Urothelium cell line (cell line): Measurements from ENCODE around the gene OXLD1.
"Not testable (repeated sequence)": the region's sequence is repeated elsewhere in the genome, so short reads cannot be mapped to it uniquely, and the experiment has no call there.

Experiments
- DNase-seq: peaks from one replicate; pipeline ENCODE4 v3.0.0; 2011; ENCODE audit warnings: low spot score, mixed read lengths
- FAIRE-seq: peaks from 2 replicates; lab custom pipeline; 2011; peaks lifted over from hg19 to GRCh38; lab: Jason Lieb, UNC

The OXLD1 gene

DNA sequence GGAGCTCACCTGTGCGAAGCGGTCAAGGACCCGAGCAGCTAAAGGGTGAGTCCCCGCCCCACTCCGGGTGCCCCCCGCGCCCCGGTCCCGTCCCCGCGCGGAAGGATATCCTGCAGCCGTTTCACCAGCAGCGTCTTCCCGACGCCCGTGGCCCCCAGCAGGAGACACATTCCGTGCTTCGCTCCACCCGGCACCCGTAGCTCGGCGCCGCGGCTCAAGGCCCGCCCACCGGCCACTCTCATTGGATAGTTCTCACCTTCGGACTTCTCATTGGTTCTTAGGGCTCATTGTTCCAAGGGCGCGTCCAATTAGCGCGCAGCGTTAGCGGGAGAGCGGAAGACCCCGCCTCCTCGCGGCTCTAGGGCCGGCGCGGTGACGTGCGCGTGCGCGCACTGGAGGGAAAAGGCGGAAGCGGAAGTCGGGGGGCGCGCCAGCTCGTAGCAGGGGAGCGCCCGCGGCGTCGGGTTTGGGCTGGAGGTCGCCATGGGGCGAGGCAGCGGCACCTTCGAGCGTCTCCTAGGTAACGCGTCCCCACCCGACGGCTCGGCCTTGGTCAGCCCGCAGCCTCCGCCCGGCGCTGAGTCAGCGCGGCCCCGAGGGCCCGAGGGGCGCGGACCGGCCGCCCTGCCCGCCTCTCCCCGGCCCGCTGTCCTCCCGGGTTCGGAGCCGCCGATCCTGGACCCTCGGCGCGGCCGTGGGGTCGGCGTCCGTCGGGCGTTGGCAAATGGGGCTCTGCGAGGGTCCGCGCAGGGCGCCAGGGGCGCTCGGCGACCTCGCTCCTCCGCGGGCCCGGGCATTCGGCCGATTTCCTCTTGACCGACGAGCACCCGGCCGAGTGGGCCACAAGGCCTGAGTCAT, 17.4 kb upstream of the OXLD1 start, which contains the start of the genes ARL16 and HGS:
Gene ARL16 (minus strand): TSS at position 214 of the 858 bp plus-strand sequence. CDS start 44 bp downstream, at position 170.
Gene HGS (plus strand): TSS at position 428 of the 858 bp plus-strand sequence. CDS start 56 bp downstream, at position 484.
- DNase-seq = peak; percentile 100
- FAIRE-seq = peak; percentile 94

DNA sequence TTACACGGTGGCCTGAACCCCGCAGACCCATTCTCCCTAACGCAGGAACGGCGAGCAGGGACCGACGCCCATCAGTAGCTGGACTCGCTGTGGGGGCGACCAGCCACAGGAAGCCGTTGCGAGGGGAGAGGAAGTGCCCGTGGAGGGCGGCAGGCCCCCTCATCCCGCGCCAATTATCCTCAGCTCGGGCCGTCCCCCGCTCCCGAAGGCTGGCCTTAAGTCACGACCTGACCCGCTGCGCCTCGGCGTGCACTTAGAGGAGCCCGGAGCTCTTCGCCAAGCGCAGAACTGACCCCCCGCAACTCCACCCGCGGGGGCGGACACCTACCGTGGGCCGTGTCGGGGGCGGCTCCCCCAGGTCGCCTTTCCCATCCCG, 16.8 kb upstream of the OXLD1 start:
- no peak for DNase-seq
- peak; percentile 73 for FAIRE-seq

DNA sequence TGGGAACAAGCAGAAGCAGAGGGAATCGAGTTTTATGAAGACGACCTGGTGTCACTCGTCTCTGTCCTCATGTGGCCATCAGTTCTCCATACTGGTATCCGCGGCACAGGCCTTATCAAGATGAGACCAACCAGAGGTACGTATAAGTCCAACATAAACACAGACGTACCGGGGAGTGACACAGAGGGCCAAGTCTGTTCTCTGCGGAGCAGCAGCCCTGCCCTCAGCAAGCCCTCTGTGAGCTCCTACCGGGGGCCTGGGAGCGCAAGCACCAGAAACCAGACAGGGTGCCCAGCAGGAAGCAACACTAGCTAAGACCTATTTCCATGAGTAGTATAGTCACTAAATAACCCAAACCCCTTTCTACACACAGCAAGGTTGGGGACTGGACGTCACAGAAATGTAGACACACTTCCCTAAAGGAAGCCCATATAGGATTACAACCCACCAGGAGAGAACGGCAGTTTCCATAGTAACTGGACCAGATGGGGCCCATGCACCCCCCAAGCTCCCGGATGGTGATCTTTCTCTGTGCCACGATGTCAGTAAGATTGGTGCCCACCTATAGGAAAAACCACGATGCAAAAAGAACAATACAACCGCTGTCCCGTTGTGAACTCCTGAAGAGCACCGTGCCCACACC, 16.3 kb upstream of the OXLD1 start:
- no peak for FAIRE-seq
- DNase-seq = no peak

DNA sequence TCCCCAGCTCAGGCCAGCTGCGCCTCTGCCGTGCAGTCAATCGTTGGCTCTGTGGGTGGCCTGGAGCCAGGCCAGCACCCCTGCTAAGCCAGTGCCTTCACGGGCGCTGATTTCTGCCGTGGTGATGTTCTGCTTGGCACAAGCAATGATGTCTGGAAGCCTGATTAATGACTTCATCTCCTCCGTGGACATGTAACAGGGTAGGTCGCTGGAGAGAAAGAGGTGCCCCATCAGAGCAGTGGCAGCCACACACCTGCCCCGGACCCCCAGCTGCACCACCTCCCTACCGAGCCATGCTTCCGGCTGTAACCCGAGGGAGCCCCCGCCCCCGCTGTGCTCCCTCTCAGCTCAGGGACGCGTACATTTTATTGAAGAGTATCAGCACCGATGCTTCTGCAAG, 15.3 kb upstream of the OXLD1 start:
- DNase-seq = no peak
- FAIRE-seq = no peak

DNA sequence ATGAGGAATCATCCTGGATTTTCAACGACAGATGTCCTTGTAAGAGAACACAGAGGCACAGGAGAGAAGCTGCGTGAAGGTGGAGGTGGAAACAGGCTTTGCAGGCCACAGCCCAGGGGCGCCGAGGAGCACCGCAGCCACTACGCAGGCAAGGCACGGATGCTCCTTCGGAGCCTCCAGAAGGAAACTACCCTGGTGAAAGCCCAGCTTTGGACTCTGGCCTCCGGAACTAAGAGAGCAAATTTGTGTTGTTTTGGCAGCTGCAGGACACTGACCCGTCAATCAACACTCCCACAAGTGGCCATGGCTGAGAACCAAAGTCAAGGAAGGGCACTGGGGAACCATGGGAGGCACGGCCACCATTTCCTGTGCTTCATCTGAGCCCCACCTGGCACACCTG, 13.7 kb upstream of the OXLD1 start:
- DNase-seq (no peak), FAIRE-seq (no peak)

DNA sequence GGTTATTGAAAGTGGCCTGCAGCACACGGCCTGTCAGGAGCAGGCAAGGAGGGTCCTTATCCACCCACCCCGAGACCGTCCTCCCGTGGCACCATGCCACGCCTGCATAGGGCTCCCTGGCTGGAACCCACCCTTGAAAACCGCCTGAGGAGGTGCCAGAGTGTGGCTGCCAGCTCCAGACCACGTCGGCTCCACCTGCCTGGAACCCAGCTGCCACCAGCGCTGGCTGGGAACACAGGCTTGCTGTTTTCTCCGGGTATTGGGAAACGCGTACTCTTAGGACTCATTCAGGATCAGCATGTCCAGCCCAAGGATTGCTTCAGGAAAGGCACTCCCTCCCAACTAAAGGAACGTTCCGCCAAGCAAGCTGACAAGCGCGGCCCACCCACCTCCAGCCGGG, 10.5 kb upstream of the OXLD1 start:
- FAIRE-seq (no peak), DNase-seq (no peak)

DNA sequence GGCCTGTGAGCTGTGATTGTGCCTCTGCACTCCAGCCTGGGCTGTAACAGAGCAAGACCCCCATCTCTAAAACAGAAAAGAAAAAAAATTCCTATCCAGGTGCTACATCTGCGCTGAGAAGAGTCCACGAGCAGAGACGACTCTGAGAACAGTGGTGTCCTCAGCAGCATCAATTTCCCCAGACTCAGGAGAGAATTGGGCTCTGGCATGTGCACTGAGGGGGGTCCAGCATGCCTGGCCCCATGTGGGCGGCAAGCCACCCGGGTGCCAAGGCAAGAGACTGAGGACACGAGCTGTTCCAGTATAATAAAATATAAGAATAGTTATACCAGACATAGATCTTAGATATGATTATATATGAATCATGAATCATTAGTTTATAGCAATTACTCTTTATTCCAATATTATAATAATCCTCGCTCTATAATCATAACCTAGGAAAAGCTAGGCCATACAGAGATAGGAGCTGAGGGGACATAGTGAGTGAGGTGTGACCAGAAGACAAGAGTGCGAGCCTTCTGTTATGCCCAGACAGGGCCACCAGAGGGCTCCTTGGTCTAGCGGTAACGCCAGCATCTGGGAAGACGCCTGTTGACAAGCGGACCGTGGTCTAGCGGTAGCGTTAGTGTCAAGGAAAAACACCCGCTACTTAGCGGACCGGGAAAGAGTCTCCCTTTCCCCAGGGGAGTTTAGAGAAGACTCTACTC, 9.3 kb upstream of the OXLD1 start:
- FAIRE-seq = peak; percentile 56
- not testable (repeated sequence) for DNase-seq

DNA sequence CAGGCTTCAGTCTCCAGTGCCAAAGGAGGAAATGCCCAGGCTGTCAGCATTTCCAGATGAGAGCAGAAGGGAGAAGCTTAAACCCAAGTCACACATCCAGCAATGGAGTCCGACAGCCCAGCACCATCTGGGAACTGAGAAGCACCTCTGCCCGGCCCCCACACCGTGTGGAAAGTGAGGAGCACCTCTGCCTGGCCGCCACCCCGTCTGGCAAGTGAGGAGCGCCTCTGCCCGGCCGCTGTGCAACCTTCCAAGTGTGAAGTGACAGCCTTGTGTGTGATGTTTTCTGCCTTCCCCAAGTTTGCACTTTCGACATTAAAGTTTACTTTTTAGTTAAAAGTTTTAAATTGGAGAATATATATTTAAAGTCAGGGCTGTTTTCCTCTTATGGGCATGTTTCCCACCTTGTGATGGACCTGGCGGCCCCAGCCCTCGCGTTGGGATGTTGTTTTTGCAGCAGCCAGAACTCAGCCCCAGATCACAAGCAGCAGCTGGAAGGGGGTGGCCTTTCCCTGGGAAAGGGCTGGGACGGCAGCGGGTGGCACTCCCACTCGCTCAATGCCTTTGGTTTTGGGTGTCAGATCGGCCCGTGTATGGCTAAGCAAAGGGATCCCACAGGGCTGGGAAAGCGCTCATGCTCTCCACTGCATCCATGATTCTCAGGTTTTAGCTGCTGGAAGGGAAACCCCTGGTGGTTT, 7.3 kb upstream of the OXLD1 start:
- no peak for DNase-seq
- FAIRE-seq = no peak

DNA sequence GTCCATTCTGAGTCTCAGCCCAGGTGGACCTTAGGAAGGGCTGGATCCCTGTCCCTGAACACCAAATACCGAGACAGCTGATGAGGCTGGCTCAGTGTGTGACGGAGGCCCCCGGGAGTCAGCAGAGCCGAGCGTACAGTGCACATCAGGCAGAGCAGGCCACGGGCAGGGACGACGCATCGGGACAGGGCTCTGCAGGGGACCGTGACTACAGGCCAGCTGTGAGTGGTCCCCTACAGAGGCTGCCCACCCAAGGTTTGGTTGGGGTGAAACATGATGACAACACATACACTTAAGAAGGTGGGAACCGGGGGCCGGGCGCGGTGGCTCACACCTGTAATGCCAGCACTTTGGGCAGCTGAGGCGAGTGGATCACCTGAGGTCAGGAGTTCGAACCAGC, 6.5 kb upstream of the OXLD1 start:
- DNase-seq (no peak), FAIRE-seq (no peak)

DNA sequence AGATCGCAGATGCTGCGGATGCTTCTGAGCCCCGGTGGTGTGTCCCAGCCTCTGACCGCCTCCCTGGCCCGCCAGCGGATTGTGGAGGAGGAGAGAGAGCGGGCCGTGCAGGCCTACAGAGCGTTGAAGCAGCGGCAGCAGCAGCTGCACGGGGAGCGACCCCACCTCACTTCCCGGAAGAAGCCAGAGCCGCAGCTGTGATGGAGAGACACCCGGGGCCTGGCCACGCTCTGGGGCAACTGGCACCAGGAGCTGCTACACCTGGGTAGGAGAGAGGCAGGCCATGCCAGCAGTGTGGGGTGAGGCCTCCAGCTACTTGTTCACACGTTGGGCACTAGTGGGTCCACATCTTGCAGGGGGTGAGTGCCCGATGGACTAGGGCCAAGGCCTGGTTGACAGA, 6.1 kb upstream of the OXLD1 start:
- DNase-seq (no peak), FAIRE-seq (no peak)

DNA sequence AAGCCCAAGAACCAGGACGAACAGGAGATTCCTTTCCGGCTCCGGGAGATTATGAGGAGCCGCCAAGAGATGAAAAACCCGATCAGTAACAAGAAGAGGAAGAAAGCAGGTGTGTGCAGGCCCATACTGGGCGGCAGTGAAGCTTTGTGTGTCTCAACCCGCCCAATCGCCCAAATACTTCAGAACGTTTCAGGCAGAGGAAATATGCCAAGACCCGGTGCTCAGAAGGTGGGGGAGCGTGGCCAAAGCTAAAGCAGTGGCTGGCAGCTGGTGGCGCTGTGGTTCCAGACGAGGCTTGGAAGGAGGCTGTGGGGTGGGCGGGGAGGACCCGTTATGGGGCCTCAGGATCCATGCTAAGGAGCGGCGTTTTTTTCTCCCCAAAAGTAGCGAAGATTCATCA, 1.3 kb upstream of the OXLD1 start:
- FAIRE-seq = no peak
- no peak for DNase-seq

DNA sequence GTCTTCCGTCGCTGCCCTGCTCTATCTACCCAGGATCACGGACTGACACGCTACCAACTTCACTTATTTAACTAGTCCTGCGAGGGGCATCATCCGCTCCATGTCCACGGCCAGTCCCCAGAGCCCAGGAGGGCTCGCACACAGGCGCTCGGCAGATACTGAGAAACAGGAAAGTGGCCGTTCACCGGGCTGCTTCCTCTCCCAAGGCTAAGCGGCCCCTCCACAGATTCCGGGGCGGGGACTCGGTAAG, 388 bp downstream of the OXLD1 start:
- FAIRE-seq (no peak), DNase-seq (no peak)

DNA sequence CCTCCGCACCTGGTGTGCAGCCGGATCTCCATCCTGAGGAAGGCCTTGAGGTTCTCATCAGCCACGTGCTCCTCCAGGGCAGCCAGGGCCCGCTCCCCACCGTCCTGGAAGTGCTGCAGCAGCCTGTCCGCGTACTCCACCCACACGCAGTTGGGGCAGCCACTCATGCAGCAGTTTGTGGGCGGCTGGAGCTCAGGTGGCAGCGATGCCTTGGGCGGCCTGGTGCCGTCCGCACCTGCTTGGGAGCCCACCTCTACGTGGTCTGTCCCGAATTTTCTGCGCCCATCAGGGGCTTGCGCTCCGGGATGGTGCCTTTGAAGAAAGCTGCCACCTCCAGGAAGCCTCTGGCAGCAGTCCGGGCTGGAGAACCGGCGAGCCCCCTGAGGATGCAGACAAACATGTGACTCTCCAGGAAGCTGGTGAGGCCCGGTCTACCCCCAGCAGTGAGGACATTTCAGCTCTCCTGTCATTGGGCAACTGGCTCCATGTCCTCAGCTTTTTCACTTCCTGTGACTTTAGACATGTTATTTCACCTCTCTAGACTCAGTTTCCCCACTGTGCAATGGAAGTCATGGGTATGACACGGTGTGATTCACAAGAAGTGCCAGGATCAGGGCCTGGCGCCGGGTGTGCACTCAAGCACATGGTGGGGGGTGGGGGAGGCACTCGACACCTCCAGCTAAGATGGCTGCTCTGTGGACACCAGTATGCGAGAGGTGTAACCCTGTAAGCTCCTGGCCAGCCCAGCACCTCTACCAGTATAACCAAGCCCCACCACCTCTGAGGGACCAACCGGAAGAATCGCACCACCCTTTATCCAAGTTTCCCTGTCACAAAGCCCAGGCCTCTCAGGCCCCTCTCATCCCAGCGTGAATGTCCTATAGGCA, 957 bp downstream of the OXLD1 start:
- FAIRE-seq = no peak
- peak; percentile 53 for DNase-seq

DNA sequence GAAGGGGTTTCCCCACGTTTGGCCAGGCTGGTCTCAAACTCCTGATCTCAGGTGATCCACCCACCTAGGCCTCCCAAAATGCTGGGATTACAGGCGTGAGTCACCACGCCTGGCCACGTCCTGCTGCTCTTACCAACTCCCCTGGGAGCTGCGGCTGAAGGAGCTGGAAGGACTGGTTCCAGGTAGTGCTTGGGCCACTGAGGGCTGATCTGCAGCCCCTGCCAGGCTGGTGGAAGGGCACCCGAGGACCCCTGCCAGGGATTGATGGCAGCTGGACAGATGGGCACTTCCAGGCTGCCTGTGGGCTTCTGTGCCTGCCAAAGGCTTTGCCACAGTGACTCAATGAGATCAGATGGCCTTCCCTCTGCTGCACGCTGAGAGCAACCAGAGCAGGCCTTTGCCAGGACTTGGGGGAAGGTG, 2.3 kb downstream of the OXLD1 start:
- FAIRE-seq (no peak), DNase-seq (no peak)

DNA sequence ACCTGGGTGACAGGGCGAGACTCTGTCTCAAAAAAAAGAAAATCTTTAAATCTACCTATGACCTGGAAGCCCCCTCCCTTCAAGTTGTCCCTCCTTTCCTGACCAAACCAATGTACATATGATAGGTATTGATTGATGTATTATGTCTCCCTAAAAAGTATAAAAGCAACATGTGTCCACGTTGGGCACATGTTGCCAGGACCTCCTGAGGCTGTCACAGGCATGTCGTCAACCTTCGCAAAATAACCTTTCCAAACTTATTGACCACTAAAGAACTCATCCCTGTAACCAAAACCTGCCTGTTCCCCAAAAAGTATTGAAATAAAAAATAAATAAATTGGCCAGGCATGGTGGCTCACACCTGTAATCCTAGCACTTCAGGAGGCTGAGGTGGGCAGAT, 4.4 kb downstream of the OXLD1 start:
- DNase-seq (no peak), FAIRE-seq (no peak)

DNA sequence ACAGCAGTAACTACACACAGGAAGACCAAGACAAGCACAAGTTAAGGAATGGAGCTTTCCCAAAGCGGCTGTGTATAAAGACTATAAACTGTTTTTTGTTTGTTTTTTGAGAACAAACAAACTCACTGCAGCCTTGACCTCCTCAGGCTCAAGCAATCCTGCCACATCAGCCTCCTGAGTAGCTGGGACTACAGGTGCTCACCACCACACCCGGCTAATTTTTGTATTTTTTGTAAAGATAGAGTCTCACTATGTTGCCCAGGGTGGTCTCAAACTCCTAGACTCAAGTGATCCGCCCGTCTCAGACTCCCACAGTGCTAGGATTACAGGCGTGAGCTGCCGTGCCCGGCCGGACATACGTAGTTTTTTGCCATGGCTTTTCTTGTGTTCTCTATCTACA, 6.0 kb downstream of the OXLD1 start:
- FAIRE-seq = no peak
- no peak for DNase-seq

DNA sequence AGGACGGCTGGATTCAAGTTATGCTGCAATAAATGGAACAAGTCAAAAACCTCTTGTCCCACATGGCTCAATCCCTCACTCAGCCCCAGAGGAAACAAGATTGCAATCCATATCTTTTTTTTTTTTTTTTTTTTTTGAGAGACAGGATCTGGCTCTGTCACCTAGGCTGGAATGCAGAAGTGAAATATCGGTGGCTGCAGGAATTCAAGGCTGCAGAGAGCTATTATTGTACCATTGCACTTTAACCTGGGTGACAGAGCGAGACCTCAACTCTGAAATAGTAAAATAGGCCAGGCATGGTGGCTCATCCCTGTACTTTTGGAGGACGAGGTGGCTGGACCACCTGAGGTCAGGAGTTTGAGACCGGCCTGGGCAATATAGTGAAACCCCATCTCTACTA, 7.4 kb downstream of the OXLD1 start:
- FAIRE-seq (no peak), DNase-seq (no peak)

DNA sequence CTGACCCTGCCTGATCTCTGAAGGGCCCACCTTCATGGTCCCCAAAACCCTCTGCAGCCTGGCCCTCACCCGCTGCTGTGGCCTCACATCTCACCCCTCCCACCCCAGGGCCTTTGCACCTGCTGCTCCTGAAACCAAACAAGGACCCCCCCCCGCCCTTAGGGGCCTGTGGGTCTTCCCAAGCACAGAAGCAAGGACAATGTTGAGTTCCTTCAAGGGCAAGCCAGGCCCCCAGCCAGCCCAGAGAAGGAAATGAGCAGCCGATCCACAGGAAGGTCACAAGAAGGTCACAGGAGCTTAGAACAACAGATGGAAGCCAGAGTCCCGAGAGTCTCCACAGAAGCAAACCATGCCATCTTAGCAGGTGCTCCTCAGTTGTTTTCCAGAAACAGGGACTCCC, 9.6 kb downstream of the OXLD1 start:
- FAIRE-seq = no peak
- no peak for DNase-seq

DNA sequence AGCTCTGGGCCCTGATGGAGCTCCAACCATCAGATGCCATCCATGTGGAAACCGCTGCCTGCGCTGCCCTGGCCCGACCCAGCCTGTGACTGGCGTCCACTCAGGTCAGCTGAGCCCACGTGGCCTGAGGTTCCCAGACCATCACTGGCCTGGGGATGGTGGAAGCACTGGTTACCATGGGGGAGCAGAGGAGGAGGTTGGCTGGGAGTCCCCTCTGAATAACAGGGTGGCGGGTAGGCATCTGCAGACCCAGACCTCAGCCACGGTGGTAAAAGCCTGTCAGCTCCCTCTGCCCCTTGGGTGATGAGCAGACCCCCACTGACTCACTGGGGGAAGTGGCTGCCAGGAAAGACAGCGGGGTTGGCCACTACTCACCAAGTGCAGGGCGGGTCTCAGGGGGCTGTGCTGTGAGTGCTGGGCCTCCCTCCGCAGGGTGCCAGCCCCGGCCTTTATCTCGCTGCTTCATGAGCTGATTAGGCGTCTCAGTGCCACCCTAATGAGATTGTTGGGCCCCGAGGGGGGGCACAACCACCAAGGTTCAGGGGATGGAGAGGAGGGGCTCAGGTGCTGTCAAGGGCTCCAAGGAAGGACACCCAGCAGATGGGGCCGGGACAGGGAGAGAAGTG, 10.2 kb downstream of the OXLD1 start, which contains the start of gene PDE6G:
Gene PDE6G (minus strand): TSS at position 425 of the 626 bp plus-strand sequence. CDS start 3,237 bp downstream, outside the sequence.
- FAIRE-seq = no peak
- DNase-seq = no peak
